HuH-7 (cell line): ENCODE results near the gene JMJD7.

Source experiments
- DNase-seq: peaks from one replicate; pipeline ENCODE4 v3.0.0; 2011; ENCODE audit warnings: low spot score

JMJD7 gene

GRCh38 chr15:41847206-41847605, 19.3 kb downstream of the JMJD7 start:
- DNase-seq, result no peak

GRCh38 chr15:41847981-41848380, 20.1 kb downstream of the JMJD7 start:
- DNase-seq, result no peak

- DNase-seq, result no peak
Measured at GRCh38 chr15:41848631-41849030, 20.7 kb downstream of the JMJD7 start.

DNA sequence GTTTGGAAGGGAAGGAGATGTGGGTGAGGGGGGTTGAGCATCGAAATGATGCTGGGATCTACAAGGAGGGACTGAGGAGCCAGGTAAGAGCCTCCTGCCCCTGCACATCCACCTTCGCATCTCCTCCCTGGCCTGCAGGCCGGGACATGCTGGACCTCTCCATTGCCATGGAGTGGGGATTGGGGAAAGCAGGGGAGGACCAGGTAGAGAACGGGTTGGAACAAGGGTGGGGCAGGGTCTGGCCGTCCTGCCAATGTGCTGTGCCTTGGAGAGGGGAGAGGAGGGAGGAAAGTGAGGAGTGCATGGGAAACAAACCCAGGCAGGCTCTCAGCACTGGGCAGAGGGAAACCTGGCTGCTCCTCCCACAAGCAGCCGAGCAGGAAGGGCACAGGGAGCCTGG, 21.3 kb downstream of the JMJD7 start:
- DNase-seq, result no peak

DNA sequence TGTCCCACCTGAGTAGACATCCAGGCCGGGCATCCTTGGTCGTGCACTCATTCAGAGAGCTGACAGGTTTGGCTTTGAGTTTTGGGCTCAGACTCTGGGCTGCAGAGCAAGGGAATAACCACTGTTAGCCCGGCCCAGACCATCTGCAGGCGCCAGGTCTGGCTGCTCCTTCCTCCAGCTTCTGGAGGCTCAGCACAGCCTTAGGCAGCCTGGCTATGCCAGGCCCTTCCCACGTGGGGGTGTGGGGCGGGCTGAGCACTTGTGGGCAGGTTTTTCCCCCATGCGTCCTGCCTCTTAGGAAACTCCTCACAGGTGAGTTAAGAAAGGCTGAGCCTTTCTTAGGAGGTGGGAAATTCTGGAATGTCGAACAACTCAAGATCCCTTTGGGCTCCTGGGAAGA, 22.0 kb downstream of the JMJD7 start:
- no peak for DNase-seq

DNA sequence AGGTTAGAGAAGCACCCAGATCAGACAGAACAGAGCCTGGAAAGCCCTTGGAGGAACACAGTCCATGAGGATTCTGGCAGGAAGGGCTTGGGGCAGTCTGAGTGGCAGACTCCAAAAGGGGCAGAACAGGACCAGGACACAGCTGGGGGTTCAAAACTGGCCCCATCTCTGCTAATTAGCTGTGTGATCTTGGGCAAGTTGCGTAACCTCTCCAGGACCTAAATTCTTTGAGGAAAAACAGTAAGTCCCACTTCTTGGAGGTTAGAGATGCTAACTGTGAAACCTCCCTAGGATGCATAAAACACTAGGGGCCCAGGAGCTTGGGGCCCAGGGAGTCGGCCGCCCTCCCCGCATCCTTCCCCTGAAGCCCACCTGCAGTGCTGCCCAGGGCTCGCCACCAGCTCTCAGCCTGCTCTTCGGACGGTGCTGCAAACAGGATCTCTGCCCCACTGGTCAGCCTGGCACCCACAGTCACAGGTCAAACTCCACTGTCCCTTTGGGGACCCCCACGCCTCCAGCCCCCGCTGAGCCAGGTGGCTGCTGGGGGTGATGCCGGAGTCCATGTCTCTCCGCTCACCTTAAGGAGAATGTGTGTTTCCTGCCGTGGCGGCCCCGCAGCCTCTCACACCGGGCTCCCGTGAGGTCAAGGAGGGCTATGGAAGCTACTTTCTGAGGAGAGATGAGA, 22.7 kb downstream of the JMJD7 start:
- DNase-seq, result no peak

GRCh38 chr15:41851167-41851523, 23.3 kb downstream of the JMJD7 start:
- no peak for DNase-seq

DNA sequence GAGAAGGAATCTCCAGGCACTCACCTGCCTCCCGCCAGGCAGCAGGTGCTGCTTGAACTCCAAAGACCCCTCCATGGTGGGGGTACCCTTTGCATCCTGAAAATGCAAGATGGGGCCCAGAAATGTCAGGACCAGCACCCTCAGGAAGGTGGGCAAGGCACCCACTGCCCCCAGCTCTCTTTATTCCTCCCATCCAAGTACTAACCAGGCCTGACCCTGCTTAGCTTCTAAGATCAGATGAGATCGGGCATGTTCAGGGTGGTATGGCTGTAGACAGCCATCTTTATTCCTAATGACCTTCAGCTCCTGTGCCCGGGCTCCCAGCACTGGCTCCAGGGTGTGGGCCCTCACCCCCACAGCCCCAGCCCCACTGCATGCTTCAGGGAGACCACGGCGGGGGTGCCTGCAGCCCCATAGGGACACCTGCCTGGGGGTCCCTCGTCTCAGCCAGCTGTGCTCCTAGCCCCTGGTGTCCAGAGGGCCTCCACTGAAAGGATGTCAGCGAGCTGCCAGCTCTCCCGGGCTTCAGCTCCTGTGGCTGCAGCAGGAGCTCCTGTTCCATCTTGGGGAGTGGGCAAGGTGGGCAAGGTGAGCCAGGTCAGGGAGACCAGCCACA, 24.0 kb downstream of the JMJD7 start:
- no peak for DNase-seq

DNA sequence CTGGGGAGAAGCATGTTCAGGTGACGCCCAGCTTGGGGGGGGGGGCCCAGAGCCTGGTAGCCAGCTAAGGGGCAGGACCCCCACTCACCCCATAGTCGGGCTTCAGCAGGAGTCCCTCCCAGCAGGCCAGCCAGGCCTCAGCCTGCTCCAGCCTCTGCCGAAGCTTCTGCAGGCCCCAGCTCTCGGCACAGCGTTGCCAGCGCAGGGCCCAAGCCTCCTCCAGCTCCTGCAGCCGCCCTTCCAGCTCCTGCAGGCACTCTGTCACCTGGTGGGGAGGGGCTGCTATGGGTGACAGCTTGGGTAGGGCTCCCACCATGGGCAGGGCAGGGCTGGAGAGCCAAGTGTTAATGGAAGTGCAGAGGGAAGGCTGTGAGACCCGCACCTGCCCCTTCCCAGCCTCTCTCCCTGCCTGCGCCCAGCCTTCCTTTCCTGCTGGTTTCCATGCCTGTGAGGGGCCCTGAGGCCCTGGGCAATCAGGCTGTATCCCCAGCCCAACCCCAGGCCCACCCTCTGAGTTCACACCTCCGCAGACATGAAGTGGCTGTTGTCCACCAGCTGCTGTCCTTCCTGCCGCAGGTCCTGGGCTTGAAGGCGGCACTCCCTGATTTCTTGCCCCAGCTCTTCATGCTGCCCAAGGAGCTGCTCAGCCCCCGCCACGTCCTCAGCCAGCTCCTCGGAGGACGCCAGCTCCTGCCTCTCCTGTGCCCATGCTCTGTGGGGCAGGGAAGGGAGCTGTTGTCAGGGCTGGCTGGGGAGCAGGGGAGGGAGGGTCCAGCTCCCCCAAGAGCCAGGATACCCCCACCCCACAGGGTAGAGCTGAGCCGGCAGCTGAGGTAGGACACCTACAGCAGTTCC, 25.1 kb downstream of the JMJD7 start:
- DNase-seq, result no peak

DNA sequence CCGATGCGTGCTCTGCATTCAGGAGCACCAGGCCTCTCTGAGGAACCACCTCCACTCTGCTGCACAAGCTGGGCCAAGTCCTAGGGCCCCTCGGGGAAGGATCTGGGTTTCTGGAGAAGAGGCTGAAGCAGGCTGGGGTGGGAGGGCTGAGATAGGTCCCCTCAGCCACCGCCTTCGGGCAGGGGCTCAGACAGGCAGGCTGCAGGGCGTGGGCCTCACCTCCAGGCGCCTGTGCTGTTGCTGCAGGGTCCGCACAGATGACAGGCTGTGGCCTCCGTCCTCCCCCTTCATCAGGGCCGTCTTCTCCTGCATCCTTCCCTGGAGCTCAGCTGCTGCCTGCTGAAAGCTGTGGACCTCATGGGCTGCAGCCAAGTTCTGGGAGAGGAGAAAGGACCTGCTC, 25.9 kb downstream of the JMJD7 start:
- DNase-seq, result no peak

DNA sequence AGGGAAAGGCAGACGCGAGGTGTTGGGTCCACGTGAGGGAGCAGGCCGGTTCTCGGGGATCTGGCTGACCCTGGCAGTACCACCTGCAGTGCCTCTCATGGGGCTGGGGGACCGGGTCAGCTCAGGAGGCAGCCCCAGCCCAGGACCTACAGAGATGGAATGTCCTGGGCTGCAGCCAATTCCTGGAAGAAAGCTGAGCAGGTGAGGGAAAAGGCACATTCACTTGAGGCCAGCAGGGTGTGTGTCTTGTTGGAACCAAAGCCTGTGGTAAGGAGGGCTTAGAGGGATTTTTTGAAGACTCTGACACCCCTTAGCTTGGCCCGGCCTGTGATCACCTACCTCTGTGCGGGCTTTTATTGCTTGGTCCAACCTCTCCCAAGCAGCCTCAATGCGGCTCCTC, 26.6 kb downstream of the JMJD7 start:
- DNase-seq, result no peak

DNA sequence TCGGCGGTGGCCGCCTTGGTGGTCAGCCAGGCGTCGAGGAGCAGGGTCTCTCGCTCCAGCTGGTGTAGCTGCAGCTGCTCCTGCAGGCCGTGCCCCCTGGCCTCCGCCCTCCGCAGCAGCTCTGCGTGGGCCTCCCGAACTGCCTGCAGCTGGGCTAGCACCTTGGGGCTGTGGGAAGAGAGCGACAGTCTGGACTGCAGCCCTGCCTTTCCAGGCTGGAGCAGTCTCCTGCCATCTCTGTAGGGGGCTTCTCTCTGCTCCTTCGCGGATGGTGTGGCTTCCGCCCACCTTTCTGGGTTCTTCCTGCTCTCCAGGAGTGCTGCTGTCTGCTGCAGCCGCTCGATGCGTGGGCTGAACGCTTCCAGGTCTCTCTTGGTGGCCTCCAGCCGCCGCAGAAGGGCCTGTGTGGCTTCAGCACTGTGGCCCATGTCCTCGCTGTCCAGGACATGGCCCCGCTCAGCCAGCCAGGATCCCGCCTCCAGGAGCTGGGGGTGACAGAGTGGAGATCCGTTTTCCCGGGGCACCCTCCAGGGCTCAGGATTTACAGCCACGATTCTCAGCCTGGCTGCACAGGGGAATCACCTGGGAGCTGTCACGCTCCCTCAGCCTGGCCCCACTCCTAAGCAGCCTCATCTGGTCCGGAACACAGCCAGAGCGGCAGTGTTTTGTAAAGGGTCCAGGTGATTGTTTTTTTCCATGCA, 27.5 kb downstream of the JMJD7 start:
- no peak for DNase-seq

- no peak for DNase-seq
Measured at GRCh38 chr15:41856262-41856661, 28.4 kb downstream of the JMJD7 start.

GRCh38 chr15:41856716-41857115, 28.8 kb downstream of the JMJD7 start:
- DNase-seq, result no peak

GRCh38 chr15:41857316-41857715, 29.4 kb downstream of the JMJD7 start:
- no peak for DNase-seq

DNA sequence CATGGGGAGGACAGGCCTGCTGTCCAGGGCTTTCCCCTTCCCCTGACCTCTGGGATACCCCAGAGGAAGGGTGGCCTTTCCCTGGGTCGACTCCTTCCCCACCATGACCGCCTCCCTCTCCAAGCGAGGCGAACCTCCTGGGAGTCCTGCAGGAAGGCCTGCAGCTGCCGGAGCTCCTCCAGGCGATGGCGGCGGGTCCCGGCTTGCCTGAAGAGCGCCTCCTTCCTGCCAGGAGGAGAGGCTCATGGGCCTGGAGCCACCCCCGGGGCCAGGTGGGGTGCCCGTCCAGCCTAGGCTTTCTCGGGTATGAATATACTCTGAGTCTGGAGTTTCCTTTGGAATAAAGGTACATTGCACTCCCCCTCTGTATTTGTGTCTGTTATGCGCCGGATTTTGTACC, 30.9 kb downstream of the JMJD7 start:
- no peak for DNase-seq

DNA sequence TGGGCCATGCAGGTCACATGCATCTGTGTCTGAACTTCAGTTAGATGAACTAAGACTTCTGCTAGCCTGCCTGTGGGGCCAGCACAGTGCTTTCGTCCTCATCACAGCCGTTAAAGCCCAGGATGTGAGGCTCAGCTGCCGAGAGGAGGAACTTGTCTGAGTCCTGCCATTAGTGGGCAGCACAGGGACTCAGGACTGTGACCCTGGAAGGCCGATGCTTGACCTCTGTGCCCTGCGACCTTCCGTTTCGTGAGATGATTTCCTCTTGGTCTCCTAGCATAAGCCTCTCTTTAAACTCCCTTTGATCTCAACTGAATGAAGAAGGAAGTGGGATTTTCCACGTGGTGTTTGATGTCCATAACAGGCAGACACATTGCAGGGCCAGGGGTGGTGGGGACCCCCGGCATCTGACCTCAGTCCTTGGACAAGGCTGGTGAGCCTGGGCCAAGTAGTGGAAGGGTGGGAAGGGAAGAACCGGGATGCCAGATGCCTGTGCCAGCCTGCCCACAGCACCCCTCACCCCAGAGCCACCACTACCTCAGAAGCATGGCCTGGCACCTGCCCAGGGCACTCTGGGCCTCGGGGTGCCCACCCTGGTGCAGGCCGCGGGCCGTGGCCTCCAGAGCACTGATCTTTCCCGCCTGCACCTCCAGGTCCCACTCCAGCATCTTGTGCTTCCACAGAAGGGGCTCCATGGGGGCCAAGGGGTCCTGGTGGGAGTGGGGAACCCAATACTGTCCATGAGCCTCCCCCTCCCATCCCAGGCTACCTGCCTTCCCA, 32.3 kb downstream of the JMJD7 start:
- DNase-seq, result peak; percentile 36

- no peak for DNase-seq
Measured at GRCh38 chr15:41861736-41862356, 34.0 kb downstream of the JMJD7 start.

DNA sequence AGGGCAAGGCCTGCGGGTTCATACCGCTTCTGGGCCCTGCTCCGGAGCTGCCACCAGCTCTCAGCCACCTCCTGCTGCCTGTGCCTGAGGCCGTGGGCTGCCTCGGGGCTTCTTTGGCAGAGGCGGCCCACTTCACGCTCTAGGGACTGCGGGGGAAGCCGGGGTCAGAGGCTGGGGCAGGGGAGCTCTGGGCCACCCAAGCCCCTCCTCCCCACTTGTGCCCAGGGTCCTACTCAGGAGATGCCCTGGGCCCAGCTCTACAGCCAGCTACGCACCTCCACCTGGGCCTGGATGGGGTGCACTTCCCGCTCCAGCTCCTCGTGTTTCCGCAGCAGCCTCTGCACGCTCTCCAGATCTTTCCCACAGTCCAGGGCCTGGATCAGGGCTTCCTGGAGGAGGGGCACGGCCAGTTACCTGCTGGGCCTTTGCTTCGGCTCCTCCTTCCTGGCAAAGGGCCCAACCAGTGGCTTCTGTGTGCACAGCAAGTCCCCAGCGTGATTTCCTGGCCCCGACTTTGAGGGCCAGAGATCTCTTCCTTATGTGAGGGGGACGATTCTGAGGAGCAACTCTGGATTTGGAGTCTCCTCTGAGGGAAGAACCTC, 34.7 kb downstream of the JMJD7 start:
- DNase-seq, result no peak

DNA sequence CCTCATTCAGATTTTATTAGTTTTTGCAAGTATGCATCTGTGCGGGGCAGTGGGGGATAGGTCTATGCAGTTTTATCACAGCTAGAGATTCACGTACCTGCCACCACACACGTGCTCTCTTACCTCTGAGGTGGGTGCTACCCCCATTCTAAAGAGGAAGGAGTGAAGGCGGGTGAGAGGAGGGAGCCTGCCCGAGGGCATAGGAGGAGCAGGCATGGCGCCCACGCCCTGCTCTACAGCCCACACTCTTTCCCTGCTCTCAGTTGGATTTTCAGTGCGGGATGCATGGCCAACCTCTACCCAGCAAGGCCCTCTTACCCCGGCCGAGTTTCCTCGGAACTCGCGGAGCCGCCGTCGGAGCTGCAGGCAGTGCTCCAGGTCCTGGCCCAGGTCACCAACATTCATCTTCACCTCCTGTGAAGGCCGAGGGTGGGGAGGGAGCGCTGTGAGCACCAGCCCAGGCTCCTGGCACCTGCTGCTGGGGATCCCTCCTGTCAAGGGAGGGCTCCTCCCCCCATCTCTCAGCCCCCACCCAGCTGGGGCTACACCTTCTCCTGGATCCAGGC, 37.7 kb downstream of the JMJD7 start:
- DNase-seq, result no peak

DNA sequence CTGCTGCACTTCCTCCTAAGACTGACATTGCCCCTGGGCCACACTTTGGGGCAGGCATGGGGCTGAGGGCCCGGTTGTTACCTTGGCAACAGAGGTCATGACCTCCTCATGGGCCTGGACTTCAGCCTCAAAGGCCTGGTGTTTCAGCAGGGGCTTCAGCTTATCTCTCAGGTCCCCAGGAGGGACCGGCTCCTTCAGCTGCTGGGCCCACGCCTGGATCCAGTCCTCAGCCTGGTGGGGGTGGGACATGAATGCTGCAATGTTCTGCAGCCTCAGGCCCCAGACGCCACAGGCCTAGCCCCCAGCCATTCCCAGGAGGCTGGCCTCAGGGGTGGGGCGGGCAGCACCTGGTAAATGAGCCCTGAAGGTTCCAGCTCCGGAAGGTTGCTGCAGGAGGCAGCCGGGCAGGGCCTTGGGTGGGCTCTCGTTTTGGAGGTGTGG, 38.4 kb downstream of the JMJD7 start:
- peak; percentile 83 for DNase-seq
